Measurements from ENCODE around the gene CDC42BPA.
"Not testable (repeated sequence)": the region's sequence is repeated elsewhere in the genome, so short reads cannot be mapped to it uniquely, and the experiment has no call there.

CDC42BPA gene

GRCh38 chr1:227263869-227264268 lies 54.4 kb downstream of the CDC42BPA start:
- peaks cover 9% of the 10 kb centered on the region for H3K4me1 ChIP-seq (ENCODE audit: control insufficient read depth, insufficient read depth, low read length)
- no peaks in the 10 kb centered on the region for H3K27me3 ChIP-seq (ENCODE audit: control insufficient read depth, insufficient read depth, low read length)
- H3K4me3 ChIP-seq (ENCODE audit: low read length) = no peak overlapping the region
- no peak overlapping the region for H3K27ac ChIP-seq (ENCODE audit: low read depth, low read length)
- no peaks in the 10 kb centered on the region for H3K36me3 ChIP-seq (ENCODE audit: control insufficient read depth, insufficient read depth, low read length)
- H3K9ac ChIP-seq (ENCODE audit: low read length) = no peak overlapping the region

GRCh38 chr1:227261501-227261900 lies 56.8 kb downstream of the CDC42BPA start:
- no peak overlapping the region for H3K27ac ChIP-seq (ENCODE audit: low read depth, low read length)
- no peaks in the 10 kb centered on the region for H3K36me3 ChIP-seq (ENCODE audit: control insufficient read depth, insufficient read depth, low read length)
- H3K27me3 ChIP-seq (ENCODE audit: control insufficient read depth, insufficient read depth, low read length) = no peaks in the 10 kb centered on the region
- H3K4me1 ChIP-seq (ENCODE audit: control insufficient read depth, insufficient read depth, low read length) = peaks cover 6% of the 10 kb centered on the region
- H3K9ac ChIP-seq (ENCODE audit: low read length) = no peak overlapping the region
- H3K4me3 ChIP-seq (ENCODE audit: low read length) = no peak overlapping the region

- Histone ChIP-seq H3K27me3 (ENCODE audit: control insufficient read depth, insufficient read depth, low read length) (no peaks in the 10 kb centered on the region), H3K27ac (ENCODE audit: low read depth, low read length) (no peak overlapping the region), H3K36me3 (ENCODE audit: control insufficient read depth, insufficient read depth, low read length) (no peaks in the 10 kb centered on the region), H3K9ac (ENCODE audit: low read length) (no peak overlapping the region), H3K4me1 (ENCODE audit: control insufficient read depth, insufficient read depth, low read length) (no peaks in the 10 kb centered on the region), H3K4me3 (ENCODE audit: low read length) (no peak overlapping the region)
These were observed 57.9 kb downstream of the CDC42BPA start for GRCh38 chr1:227260433-227260832.

- no peaks in the 10 kb centered on the region for H3K36me3 ChIP-seq (ENCODE audit: control insufficient read depth, insufficient read depth, low read length)
- H3K27ac ChIP-seq (ENCODE audit: low read depth, low read length) = no peak overlapping the region
- no peaks in the 10 kb centered on the region for H3K4me1 ChIP-seq (ENCODE audit: control insufficient read depth, insufficient read depth, low read length)
- H3K27me3 ChIP-seq (ENCODE audit: control insufficient read depth, insufficient read depth, low read length) = no peaks in the 10 kb centered on the region
- H3K4me3 ChIP-seq (ENCODE audit: low read length) = no peak overlapping the region
- H3K9ac ChIP-seq (ENCODE audit: low read length) = no peak overlapping the region
These were observed 60.3 kb downstream of the CDC42BPA start for GRCh38 chr1:227257964-227258363.

GRCh38 chr1:227255086-227255732 lies 63.1 kb downstream of the CDC42BPA start:
- no peaks in the 10 kb centered on the region for H3K36me3 ChIP-seq (ENCODE audit: control insufficient read depth, insufficient read depth, low read length)
- no peak overlapping the region for H3K4me3 ChIP-seq (ENCODE audit: low read length)
- no peak overlapping the region for H3K27ac ChIP-seq (ENCODE audit: low read depth, low read length)
- no peak overlapping the region for H3K9ac ChIP-seq (ENCODE audit: low read length)
- H3K27me3 ChIP-seq (ENCODE audit: control insufficient read depth, insufficient read depth, low read length) = no peaks in the 10 kb centered on the region
- no peaks in the 10 kb centered on the region for H3K4me1 ChIP-seq (ENCODE audit: control insufficient read depth, insufficient read depth, low read length)

- H3K27me3 ChIP-seq (ENCODE audit: control insufficient read depth, insufficient read depth, low read length) = no peaks in the 10 kb centered on the region
- no peaks in the 10 kb centered on the region for H3K4me1 ChIP-seq (ENCODE audit: control insufficient read depth, insufficient read depth, low read length)
- H3K27ac ChIP-seq (ENCODE audit: low read depth, low read length) = no peak overlapping the region
- no peak overlapping the region for H3K4me3 ChIP-seq (ENCODE audit: low read length)
- H3K36me3 ChIP-seq (ENCODE audit: control insufficient read depth, insufficient read depth, low read length) = no peaks in the 10 kb centered on the region
- no peak overlapping the region for H3K9ac ChIP-seq (ENCODE audit: low read length)
These were observed 65.2 kb downstream of the CDC42BPA start for GRCh38 chr1:227253065-227253464.

- H3K4me3 ChIP-seq (ENCODE audit: low read length) = no peak overlapping the region
- H3K4me1 ChIP-seq (ENCODE audit: control insufficient read depth, insufficient read depth, low read length) = no peaks in the 10 kb centered on the region
- no peak overlapping the region for H3K9ac ChIP-seq (ENCODE audit: low read length)
- no peaks in the 10 kb centered on the region for H3K27me3 ChIP-seq (ENCODE audit: control insufficient read depth, insufficient read depth, low read length)
- H3K36me3 ChIP-seq (ENCODE audit: control insufficient read depth, insufficient read depth, low read length) = no peaks in the 10 kb centered on the region
- H3K27ac ChIP-seq (ENCODE audit: low read depth, low read length) = no peak overlapping the region
These were observed 72.5 kb downstream of the CDC42BPA start for GRCh38 chr1:227245613-227246320.

- Histone ChIP-seq H3K27me3 (ENCODE audit: control insufficient read depth, insufficient read depth, low read length) (no peaks in the 10 kb centered on the region), H3K27ac (ENCODE audit: low read depth, low read length) (no peak overlapping the region), H3K4me3 (ENCODE audit: low read length) (no peak overlapping the region), H3K9ac (ENCODE audit: low read length) (no peak overlapping the region), H3K4me1 (ENCODE audit: control insufficient read depth, insufficient read depth, low read length) (peaks cover 2% of the 10 kb centered on the region), H3K36me3 (ENCODE audit: control insufficient read depth, insufficient read depth, low read length) (no peaks in the 10 kb centered on the region)
These were observed 73.8 kb downstream of the CDC42BPA start for GRCh38 chr1:227244339-227245118.

- H3K4me3 ChIP-seq (ENCODE audit: low read length) = no peak overlapping the region
- no peaks in the 10 kb centered on the region for H3K36me3 ChIP-seq (ENCODE audit: control insufficient read depth, insufficient read depth, low read length)
- H3K9ac ChIP-seq (ENCODE audit: low read length) = no peak overlapping the region
- H3K27me3 ChIP-seq (ENCODE audit: control insufficient read depth, insufficient read depth, low read length) = no peaks in the 10 kb centered on the region
- no peak overlapping the region for H3K27ac ChIP-seq (ENCODE audit: low read depth, low read length)
- H3K4me1 ChIP-seq (ENCODE audit: control insufficient read depth, insufficient read depth, low read length) = peaks cover 2% of the 10 kb centered on the region
These were observed 75.2 kb downstream of the CDC42BPA start for GRCh38 chr1:227242811-227243682.

- H3K4me1 ChIP-seq (ENCODE audit: control insufficient read depth, insufficient read depth, low read length) = peaks cover 2% of the 10 kb centered on the region
- H3K4me3 ChIP-seq (ENCODE audit: low read length) = no peak overlapping the region
- no peak overlapping the region for H3K27ac ChIP-seq (ENCODE audit: low read depth, low read length)
- H3K9ac ChIP-seq (ENCODE audit: low read length) = no peak overlapping the region
- no peaks in the 10 kb centered on the region for H3K27me3 ChIP-seq (ENCODE audit: control insufficient read depth, insufficient read depth, low read length)
- H3K36me3 ChIP-seq (ENCODE audit: control insufficient read depth, insufficient read depth, low read length) = no peaks in the 10 kb centered on the region
These were observed 77.3 kb downstream of the CDC42BPA start for GRCh38 chr1:227240983-227241382.

GRCh38 chr1:227234998-227235405 lies 83.3 kb downstream of the CDC42BPA start:
- no peak overlapping the region for H3K4me3 ChIP-seq (ENCODE audit: low read length)
- H3K27ac ChIP-seq (ENCODE audit: low read depth, low read length) = no peak overlapping the region
- H3K27me3 ChIP-seq (ENCODE audit: control insufficient read depth, insufficient read depth, low read length) = no peaks in the 10 kb centered on the region
- no peaks in the 10 kb centered on the region for H3K4me1 ChIP-seq (ENCODE audit: control insufficient read depth, insufficient read depth, low read length)
- no peaks in the 10 kb centered on the region for H3K36me3 ChIP-seq (ENCODE audit: control insufficient read depth, insufficient read depth, low read length)
- H3K9ac ChIP-seq (ENCODE audit: low read length) = no peak overlapping the region

GRCh38 chr1:227231128-227231527 lies 87.2 kb downstream of the CDC42BPA start:
- H3K9ac ChIP-seq (ENCODE audit: low read length); H3K36me3 ChIP-seq (ENCODE audit: control insufficient read depth, insufficient read depth, low read length); H3K4me3 ChIP-seq (ENCODE audit: low read length); H3K27me3 ChIP-seq (ENCODE audit: control insufficient read depth, insufficient read depth, low read length); H3K4me1 ChIP-seq (ENCODE audit: control insufficient read depth, insufficient read depth, low read length); H3K27ac ChIP-seq (ENCODE audit: low read depth, low read length): not testable (repeated sequence)

Data from rectal smooth muscle tissue (tissue), 1 donor.